Fibroblast of the aortic adventitia (primary cell): Measurements from ENCODE around the gene ETS2. TPM values are rescaled to one million over a fixed set of nuclear protein-coding genes. Genes with fewer than 3 reads are reported as not detected.

Source experiments
- DNase-seq: peaks from one replicate; pipeline ENCODE4 v3.0.0-alpha.2; 2010; ENCODE audit warnings: low read depth
- H3K4me3 ChIP-seq: 2 replicates; pipeline ENCODE4 v1.5.1; 2011; ENCODE audit warnings: low read depth, mild to moderate bottlenecking, control low read depth, low read length, moderate library complexity
- total RNA-seq: library from RNA; depleted of rRNA; stranded (reverse); fragments of >200 nt; gene quantifications from 2 replicates; pipeline ENCODE4 v1.2.3, GENCODE V29; 2012; ENCODE audit warnings: low replicate concordance
- TF ChIP-seq, protein P1 (sequence below): IDR thresholded peaks from 2 replicates; pipeline ENCODE4 v1.5.1; 2011; ENCODE audit warnings: mild to moderate bottlenecking, low read length, control low read depth, inconsistent platforms; ENCODE audit not compliant: insufficient read depth

The ETS2 gene
- total RNA-seq, 1 donor, result 62.6 TPM

DNA sequence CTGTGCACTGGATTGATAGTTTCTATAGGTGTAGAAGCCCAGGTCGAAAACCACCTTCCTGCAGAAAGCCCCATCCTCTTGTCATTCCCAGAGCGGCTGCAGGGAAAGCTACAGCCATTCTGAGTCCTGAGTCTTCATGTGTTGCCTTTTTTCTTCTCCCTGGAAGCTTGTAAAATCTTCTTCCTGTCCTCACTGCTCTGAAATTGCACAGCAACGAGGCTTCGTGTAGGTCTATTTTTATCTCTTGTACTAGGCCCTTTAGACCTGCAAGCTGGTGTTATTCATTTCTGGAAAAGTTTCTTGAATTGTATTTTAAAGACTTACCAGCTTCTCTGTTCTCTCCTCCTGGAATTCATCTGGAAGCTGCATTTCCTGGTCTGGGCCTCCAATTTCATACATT, 44.2 kb upstream of the ETS2 start:
- peak; percentile 38 for DNase-seq
- TF ChIP-seq, protein P1, sequence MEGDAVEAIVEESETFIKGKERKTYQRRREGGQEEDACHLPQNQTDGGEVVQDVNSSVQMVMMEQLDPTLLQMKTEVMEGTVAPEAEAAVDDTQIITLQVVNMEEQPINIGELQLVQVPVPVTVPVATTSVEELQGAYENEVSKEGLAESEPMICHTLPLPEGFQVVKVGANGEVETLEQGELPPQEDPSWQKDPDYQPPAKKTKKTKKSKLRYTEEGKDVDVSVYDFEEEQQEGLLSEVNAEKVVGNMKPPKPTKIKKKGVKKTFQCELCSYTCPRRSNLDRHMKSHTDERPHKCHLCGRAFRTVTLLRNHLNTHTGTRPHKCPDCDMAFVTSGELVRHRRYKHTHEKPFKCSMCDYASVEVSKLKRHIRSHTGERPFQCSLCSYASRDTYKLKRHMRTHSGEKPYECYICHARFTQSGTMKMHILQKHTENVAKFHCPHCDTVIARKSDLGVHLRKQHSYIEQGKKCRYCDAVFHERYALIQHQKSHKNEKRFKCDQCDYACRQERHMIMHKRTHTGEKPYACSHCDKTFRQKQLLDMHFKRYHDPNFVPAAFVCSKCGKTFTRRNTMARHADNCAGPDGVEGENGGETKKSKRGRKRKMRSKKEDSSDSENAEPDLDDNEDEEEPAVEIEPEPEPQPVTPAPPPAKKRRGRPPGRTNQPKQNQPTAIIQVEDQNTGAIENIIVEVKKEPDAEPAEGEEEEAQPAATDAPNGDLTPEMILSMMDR, result no peak
- H3K4me3 ChIP-seq, result no peak overlapping the region

GRCh38 chr21:38765056-38765455, 40.7 kb upstream of the ETS2 start:
- no peak for DNase-seq
- TF ChIP-seq, protein P1, result no peak
- no peak overlapping the region for H3K4me3 ChIP-seq

DNA sequence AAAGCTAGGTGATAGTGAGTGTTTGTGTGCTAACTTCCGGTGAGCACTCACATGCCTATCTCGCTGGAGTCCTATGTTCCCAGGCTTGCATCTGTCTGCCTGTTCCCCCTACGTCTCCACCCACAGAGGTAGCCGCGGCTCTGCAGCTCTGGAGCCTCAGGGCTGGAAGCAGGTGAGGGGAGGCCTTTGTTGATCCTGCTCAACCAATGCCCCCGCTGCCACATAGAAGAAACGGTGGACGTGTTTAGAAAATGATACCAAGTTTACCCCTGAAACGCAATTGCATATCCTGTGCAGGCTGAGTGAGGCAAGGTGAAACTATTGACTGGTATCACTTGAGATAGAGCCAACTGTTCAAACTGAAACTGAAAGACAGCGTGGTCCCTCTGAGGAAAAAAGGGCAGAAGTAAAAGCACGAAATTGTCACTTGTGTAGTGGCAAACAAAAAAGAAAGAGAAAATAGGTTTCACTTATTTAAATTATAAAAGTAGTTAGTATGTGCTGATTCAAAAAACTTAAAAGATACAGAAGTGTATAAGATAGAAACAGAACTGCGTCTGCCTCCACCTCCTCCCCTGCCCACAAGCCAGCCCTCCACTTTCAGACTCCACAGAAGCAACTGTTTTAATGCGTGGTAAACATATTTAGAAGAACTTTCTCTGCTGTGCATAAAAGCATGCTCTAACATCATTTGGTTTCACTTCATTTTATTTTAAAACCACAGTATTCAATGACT, 38.6 kb upstream of the ETS2 start:
- no peak for DNase-seq

DNA sequence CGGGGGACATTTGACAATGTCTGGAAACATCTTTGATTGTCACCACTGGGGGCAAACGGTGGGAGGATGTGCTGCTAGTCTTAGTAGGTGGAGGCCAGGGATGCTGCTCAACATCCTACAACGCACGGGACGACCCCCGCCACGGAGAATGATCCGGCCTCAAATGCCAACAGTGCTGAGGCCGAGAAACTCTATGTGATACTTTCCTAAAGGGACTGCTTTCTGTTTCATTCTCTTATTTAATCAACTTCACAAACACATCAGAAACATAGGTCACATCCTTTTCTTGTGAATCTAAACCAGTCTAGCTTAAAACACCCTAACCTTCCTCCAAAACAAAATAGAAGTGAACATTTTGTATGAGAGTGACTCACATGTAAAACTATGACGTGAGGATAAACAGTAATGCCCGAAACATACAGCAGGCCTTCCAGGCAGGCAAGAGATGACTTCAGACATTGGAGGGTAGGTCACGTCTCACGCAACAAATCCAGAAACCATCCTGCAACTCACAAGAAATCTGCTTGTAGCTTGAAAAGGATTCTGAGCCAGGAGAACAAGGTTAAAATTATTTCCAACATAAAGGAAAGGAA, 37.2 kb upstream of the ETS2 start:
- DNase-seq, result peak; percentile 95
- no peak overlapping the region for H3K4me3 ChIP-seq
- TF ChIP-seq, protein P1, result no peak

More for the DNA sequence above, 38.6 kb upstream of the ETS2 start:
- H3K4me3 ChIP-seq, result no peak overlapping the region
- TF ChIP-seq, protein P1, result no peak

DNA sequence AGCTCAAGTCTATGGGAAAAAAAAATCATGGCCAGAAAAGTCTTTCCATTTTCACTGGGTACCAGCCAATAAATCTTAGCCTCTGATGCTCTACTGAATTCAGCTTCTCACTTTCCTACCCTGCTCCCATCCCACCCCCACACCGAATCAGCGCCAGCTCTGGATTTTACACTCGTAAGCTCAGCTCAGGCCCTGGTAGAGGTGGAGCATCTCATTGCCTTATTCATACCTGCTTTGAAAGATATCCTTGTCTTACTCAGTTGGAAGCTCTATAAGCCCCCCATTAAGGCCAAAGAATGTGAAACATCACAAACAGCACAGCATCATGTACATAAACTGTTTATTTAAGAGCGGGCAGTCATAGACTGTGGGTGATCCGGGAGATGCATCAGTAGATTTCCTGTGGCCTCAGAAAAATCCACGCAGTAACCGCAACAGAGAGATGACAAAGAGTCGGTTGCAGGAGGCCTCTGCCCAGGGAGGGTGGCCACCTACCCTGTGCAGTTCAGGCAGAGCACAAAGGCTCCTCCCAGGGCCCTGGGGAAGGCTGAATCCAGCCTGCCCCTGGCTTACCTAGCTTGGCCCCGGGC, 36.4 kb upstream of the ETS2 start:
- TF ChIP-seq, protein P1, result no peak
- H3K4me3 ChIP-seq, result no peak overlapping the region
- peak; percentile 26 for DNase-seq

GRCh38 chr21:38770660-38771059, 35.1 kb upstream of the ETS2 start:
- H3K4me3 ChIP-seq, result no peak overlapping the region
- no peak for DNase-seq
- TF ChIP-seq, protein P1, result no peak
